ENCODE results near the gene OR5V1.
"Not testable (repeated sequence)": the region's sequence is repeated elsewhere in the genome, so short reads cannot be mapped to it uniquely, and the experiment has no call there.

- TF ChIP-seq CTCF (IDR thresholded peaks at IDR 0.05 in 4 of 5, conservative IDR thresholded peaks at IDR 0.05 in 1 of 5); POLR2A (IDR thresholded peaks at IDR 0.05): not testable (repeated sequence)
Measured at GRCh38 chr6:29323332-29323731, 45.3 kb downstream of the OR5V1 start.

Measured in gastrocnemius medialis (tissue), 4 donors.